Stimulated activated CD8-positive, alpha-beta memory T cell treated with anti-CD3 and anti-CD28 coated beads, Interleukin-15, amount 100 ng/mL, for 24 hours (primary cell): ENCODE measurements around the gene RERG.

ENCODE experiments used
- DNase-seq: peaks from one replicate; pipeline ENCODE4 v3.0.0-alpha.2; 2020; ENCODE audit warnings: low read depth

The RERG gene

DNA sequence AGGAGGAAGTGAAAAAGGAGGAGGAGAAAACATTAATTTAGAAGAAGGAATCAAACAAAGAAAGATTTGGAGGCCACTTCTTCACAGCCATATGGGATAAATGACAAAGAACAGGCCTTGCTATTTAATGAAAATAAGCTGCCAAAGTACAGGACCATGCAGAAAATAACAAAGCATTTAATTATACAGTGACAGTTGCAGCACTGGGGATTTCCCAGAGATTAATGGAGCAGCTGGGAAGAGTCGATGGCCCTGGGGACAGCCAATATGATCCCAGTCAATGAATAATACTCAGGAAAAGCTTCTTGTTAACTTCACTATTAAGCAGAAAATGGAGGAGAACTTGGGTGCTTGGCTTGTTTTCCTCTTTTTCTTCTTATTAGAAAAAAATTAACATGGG, 34.6 kb downstream of the RERG start:
- no peak for DNase-seq

DNA sequence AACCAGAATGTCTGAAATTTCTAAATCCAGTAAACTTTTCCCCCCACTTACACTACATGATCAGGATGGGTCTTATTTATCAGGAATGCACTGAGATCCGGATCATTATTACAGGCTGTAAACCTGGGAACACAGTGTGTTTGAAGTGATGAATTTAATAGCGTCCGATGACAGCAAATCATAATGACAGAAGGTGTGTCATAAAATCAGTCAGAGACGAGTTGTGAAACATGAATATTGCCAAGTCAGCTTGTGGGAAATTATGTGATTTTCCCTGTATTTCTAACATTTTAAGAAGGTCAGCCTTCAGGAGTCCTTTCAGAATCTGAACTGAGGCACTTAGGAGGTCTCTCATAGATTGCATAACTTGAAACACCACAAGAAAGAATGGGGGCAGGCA, 36.7 kb downstream of the RERG start:
- DNase-seq, result no peak

DNA sequence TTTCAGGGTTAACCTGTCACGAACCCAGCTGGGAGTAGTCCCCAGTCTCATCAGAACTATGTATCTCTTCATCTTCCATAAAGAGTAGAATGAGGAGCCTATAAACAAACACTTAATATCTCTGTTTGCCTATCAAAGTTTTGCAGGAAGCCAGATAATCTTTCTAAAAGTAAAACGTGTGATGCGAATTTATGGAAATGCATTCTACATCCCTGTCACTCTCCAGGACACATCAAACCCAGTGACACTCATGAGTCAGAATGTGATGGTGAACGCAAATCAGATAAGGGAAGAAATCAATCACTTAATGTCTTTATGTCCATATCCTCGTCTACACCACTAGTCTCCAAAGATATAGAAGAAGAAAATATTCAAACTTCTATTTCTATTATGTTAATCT, 37.4 kb downstream of the RERG start:
- no peak for DNase-seq

DNA sequence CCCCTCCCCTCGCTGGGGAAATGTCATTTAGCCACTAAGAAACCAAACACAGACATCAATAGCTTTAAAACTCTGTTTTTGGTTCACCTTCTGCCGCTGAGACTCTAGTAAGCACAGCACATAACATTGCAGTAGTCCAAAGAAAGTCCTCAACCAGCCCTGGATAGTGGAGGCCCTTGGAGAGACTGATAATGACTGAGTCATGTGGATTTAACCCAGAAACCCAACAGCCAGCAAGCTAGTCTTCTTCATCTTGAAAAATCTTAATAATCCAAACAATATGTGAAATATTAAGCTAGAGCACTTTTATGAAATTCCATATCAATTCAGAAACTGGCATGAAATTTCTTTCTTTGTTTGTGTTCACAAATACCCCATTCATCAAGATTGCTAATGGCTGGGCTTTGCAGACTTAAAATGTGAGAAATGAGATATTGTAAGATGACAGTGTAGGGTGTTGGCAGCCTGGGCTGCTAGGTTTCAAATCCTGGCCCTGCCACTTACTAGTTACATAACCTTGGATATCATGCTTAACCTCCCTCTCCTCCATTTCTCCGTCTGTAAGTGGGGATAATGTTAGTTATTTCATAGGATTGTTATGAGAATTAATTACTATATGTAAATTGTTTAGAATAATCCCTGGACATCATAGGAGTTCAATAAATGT, 40.1 kb downstream of the RERG start:
- no peak for DNase-seq

DNA sequence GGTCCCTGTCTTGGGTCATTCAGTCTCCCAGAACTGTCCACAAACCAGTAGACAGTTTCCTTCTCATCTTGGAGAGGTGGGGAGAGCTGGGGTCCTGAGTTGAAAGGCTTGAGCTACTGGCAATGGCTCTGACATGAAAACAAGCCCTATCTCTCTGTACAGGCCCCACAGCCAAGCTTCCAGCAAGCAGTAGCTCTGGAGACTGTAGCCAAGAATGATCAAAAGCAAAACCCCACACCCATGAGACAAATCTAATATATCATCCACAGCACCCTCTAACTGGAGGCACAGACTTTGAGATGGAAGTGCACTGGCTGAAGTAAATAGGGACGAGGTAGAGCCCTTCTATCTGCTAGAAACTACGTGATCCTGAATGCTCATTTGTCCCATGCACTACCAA, 40.9 kb downstream of the RERG start:
- no peak for DNase-seq

DNA sequence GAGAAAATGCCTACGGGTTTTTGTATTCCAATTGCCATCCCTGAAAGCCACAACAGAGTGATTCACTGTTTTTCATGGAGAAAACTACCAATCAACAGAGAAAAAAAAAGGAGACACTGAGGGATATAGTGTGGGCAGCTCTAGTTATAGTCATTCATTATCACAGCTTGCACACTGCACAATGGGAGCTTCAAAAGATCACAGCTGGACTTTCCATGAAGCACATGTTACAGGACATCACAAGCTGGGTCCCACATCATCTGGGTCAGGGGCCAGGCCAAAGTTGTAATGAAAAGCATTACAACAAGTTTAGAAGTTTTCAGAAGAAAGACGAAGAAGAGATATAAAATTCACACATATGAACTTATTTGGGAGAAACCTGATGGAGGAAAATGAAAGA, 41.5 kb downstream of the RERG start:
- no peak for DNase-seq

DNA sequence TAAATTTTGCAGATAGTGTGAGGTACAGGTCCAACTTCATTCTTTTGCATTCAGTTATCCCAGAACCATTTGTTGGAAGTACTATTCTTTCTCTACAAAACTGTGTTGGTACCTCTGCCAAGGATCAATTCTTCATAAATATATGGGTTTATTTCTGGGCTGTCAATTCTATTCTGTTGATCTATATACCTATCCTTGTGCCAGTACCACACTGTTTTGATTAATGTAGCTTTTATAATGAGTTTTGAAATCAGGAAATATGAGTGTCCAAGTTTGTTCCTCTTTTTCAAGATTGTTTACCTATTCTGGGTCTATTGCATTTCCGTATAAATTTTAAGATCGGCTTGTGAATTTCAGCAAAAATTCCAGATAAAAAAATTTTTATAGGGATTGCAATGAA, 48.1 kb downstream of the RERG start:
- no peak for DNase-seq

DNA sequence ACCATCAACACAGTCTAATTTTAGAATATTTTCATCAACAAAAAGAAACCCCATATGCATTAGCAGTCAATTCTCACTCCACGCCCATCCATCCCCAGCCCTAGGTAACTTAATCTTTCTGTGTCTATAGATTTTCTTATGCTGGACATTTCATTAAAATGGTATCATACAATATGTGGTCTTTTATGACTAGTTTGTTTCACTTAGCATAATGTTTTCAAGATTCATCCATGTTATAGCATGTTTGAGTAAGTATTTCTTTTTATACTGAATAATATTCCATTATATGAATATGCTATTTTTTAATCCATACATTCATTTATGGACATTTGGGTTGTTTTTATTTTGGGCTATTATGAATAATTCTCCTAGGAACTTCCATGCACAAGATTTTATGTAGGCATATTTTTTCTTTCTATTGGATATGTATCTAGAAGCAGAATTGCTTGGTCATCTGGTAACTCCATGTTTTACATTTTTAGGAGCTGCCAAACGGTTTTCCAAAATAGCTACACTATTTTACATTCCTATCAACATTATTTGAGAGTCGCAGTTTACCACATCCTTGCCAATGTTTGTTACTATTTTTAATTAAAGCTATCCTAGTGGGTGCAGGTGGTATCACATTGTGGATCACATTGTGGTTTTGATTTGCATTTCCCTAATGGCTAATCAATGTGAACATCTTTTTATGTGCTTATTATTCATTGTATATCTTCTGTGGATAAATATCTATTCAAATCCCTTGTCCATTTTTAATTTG, 49.0 kb downstream of the RERG start:
- no peak for DNase-seq

DNA sequence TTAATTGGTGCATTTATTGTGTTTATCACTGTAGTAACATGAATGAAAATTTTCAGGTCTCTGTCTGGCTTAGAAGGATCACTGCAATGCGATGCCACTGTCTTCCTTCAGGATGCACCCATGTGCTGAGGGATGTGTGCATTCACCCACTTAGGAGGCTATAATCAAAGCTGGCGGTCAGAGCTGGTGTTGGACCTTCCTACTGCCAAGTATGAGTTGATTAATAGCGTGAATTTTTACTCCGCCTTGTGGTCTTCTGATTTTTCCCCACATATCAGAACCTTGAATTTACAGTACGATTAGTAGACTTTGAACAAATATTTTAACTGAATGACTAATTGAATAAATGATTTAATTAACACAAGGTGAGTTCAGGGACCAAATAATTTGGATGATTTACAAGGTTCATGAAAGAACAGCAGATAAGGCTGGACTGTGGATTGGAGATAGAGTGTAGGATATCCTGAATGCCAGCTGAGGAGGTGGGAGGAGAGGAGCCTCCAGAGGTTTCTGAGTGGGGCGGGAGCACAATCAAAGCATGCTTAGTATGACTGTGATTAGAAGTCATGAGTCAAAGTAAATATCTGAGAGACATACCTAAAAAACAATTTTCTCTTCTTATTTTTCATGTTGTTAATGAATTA, 50.1 kb downstream of the RERG start:
- DNase-seq, result no peak

DNA sequence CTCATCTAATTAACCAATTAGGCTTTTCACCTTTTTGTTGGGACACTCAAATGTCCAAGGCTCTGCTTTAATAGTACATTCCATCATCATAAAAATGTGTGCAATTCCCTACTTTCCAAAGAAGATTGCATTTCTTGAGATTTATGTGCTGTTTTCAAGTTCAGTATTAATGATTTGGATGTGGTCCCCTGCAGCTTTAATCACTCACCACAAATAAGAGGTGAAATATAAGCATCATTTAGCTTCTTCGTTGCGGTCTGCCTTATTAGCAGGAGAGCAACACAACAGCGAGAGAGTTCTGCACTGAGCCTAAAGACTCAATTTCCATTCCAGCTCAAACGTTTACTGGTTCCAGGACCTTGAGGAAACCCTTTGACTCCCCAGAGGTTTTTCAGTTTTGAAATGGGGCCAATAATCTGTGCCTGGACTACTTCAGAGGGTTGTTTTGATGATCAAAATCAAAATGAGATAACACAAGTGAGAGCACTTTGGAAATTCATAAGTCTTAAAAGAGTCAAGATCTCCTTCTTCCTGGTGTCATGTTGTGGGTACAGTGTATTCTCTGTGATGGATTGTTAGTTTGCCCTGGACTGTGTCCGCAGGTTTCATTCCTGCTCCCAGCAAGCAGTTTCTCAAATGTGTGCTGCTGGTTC, 53.1 kb downstream of the RERG start:
- no peak for DNase-seq

DNA sequence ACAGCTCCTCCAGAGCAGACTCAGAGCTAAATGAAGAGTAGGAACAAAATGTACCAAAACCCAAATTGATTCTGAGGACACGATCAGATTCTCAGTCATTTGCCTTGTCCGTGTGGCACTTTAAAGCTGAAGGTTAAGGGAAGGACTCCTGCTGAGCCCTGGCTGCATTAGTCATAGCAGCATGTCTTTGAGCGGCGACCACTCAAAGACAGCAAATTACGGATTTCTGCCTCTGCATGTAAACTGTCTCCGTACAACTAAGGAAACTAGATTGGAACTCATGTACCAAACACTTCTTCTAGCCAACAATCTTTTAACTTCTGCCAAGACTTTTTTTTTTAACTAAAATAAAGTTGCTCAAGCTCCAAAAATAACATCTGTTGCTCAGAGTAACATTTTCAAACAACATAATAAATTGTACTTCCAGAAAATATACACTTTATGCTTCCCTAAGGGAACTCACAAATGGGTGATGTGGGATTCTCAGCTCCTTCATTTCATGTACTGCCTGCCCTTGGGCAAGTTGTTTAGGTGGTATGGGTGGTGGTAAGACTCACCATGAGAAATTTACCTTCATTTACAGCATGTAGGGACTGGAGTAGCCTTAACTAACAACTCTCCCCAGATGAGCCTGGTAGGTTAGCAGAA, 56.1 kb downstream of the RERG start:
- no peak for DNase-seq

DNA sequence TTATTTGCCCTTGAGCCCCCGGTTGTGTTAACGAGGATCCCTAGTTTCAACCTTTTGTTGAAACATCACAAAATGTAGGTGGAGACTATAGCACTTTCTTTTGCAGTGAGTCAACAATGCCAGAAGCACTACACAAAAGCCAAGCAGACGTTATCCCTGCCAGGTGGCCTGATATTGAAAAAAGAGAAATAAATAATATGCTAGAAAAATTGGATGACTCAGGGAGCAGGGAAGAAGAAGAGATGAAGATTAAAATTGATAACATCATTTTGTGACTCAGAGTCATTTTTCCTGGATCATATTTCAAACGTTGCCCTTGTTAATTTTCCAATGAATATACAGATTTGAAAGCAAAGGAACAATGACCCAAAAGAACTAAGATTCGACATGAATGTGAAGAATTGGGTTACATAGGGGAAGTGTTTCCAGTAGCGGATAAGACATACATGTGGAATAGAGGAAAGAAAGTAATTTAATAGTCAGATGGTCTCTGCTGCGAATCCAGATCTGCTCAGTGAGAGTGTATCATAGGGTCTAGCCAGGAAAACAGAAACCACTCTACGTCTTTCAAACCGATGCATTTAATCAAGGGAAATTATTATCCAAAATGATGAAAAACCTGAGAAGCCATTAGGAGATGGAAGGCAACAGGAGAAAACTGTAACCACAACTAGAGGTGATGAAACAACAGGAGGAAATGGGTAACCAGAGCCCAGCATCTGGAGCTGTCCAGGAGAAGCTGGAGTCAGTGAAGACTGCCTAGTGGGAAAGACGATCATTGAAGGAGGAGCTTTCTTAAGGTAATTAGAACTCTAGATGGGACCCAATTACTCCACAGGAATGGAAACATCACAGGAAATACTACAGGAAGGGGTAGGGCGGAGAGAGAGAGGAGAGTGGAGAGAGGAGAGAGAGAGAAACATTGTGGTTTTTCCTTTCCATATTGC, 57.9 kb downstream of the RERG start:
- DNase-seq, result no peak

DNA sequence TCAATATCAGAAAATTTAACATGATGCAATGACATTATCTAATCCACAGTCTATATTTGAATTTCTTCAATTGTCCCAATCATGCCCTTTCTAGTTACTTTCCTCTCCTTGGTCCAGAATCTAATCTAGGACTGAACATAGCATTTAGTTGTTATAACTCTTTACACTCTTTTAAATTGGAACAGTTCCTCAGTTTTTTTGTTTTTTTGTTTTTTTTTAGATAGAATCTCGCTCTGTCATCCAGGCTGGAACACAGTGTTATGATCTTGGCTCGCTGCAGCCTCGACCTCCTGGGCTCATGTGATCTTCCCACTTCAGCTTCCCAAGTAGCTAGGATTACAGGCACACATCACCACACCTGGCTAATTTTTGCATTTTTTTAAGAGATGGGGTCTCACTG, 63.1 kb downstream of the RERG start:
- DNase-seq, result no peak

DNA sequence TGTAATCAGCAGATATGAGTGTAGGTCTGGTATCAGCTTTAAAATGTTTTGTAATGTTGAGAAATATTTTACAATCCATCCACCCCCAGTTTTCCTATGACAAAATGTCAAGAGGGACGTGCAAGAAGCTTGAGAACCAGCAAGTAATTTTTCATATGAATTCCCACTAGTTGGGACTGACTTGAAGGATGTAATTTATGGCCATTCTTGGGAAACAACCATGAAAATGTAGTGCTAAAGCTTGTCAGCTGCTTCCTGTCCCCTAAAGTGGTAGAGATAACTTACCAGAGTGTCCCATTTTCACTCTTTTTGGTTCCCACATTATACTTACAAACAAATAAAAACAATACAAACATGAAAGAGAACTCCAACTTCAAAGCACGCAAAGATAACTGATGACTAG, 63.9 kb downstream of the RERG start:
- no peak for DNase-seq

DNA sequence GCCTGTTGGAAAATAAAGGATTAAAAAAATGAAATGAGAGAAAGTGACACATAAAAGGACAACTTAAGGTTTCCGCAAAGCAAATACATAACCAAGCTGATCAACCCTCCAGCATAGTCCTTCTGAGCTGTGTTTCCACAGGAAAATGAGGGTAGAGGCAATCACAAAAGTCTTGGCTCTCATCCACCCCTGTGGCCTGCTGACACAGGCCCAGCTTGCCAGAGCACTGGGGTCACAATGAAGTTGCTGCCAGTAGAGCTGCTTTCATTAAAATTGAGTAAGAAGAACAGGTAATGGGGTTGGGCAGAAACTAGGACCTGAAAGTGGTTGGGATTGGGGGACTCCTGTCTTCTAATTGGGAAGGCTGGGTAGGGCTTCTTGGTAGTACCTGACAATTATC, 65.9 kb downstream of the RERG start:
- no peak for DNase-seq

DNA sequence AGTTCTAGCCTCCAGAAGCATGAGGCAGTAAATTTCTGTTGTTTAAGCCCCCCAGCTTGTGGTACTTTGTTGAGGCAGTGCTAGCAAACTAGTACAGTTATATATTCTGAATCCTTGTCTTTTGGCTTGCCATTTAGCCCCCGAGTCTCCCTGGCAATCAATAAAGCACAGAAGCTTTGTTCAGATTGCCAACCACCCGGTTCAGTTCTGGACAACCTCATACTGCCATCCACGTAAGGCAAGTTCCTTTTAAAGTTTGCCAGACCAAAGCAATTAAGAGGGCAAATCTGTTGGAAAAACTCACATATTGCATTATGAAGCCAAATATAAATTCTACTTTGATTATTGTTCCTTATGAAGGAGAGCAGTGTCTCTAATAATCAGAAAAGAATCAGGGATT, 67.1 kb downstream of the RERG start:
- no peak for DNase-seq

DNA sequence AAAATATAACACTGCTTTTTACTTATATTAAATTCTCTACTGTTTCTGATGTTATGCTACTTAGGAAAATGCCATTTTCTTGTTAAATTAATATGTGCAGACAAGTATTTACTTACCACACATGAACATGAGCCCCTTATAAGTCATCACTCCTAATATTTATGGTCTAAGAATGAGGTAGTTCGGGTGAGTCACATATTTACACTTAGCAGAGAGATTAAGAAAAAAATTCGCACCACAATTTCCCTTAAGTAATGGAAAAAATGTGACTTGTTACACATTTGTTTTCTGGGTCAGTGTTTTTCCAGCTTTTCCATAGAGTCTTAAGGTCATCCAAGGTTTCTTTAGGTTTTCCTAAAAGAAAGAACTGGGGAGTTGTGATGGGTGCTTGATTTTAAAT, 68.3 kb downstream of the RERG start:
- no peak for DNase-seq

DNA sequence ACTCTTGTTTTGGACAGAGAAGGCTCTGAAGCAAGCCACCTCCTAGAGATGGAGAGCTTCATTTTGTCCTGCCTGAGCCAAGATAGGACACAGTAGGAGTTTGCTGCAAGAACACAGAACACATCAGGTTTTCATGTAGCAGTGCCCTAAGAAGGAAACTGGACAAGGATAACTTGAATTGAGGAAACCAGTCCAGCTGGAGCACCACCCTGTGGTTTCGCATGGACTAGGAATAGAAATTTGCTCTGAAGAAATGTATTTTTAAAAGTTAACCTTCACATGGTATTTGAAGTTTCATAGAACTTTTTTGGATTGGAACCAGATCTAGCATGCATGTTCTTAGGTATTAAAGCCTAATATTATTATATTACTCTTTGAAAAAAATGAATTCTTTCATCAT, 68.8 kb downstream of the RERG start:
- DNase-seq, result no peak

DNA sequence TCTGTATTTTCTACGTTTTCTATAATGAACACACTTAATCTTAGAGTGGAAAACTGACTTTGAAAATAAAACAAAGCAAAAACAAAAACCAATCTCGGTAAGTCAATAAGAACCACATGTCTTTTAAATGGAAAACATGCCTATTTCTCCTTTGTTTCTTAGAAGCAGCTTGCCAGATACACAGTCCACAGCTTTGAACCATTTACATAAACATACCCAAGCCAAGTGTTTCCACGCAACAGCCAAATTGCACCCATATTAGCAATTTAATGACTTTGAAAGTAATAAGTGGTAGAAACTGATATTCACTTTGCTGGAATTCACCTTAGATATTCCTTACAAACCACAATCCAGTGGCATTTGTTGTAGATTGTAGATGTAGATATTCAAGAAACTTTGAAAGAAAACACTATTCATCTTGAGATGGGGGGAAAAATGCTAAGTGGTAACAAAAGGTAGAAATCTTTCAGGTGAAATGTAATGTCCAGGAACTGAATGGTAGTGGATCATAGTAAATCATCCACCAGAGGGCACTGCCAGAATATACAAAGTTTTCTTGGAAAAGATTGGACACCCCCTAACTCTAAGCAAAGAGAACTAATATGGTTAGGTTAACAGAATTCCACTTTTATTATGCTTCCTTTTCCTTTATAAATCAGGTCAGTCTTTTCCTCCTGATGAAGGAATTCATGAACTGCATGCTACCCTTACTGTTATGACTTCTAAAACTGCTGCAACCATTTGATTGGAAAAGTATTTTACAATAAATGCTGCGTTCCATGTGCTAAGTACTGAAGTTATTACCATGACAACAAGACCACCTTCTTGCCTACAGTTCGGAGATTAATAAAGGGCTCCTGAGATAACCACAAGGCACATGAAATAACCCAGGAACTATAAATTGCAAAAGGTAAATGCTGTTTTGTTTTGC, 69.8 kb downstream of the RERG start:
- no peak for DNase-seq

DNA sequence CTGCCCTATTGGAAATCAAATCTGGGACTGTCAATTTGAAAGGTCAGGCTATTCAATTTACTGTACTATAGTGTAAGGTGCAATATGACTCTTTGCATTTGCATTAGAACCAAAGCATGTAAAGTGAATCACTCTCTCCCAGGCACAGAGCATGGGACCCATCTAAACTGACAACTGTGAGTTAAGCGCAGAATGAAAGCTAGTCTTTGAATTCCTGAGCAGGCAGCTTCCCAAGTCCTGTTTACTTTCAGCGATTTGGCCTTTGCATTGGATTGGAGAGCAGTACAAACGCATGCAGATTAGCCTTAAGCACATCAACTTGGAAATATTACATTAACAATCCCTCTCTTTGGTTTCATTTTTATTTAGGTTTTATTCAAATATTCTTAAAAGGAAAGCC, 74.6 kb downstream of the RERG start:
- no peak for DNase-seq
